GM21717 (cell line): ENCODE results near the gene LGALS3BP.
"Not testable (repeated sequence)": the region's sequence is repeated elsewhere in the genome, so short reads cannot be mapped to it uniquely, and the experiment has no call there.

Source experiments
- ATAC-seq: cut with Tn5 transposase; IDR thresholded peaks from one replicate; pipeline ENCODE4 v1.9.1; 2021; ENCODE audit warnings: mild to moderate bottlenecking, moderate library complexity; ENCODE audit not compliant: unreplicated experiment

The LGALS3BP gene

GRCh38 chr17:78979780-78980623, at the start of gene LGALS3BP:
Gene LGALS3BP, minus strand, starts transcription at chr17:78979923. Its CDS starts 2,732 bp downstream, at chr17:78977191.
- no peak for ATAC-seq

DNA sequence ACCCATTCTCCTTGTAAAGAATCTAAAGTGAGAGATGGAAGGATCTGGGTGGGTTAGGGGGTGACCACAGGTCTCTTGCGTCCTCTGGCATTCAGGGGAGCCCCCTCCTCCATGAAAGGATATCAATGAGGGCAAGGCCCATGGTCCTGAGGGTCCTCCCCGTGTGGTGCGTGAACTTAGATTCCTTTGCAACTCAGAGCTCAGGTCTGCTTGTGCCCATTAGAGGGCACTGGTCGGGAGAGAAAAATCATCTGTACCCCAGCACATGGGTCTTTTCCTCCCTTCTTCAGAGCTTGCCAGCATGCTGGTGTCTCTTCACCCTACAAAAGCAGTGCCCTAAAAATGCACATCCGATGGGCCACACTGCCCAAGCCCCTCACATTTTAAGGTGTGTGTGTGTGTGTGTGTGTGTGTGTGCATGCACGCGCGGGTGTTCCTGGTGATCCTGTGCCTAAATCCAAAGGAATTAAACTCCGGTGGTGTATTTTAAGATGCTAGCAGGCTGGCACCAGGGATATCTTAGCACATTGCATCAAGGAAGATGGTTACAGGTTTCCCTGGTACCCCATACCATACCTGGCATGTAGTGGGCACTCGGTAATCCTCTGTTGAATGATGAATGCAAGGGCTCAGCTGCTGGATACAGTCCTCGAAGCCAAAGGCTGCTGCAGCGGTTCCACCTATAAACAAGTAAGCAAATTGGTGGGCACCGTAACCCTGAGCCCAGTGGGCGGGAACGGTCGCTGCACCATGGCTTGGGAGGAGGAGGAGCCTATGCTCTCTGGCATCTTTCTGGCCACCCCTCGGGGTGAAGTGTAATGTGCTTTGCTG, 49.0 kb upstream of the LGALS3BP start:
- no peak for ATAC-seq

DNA sequence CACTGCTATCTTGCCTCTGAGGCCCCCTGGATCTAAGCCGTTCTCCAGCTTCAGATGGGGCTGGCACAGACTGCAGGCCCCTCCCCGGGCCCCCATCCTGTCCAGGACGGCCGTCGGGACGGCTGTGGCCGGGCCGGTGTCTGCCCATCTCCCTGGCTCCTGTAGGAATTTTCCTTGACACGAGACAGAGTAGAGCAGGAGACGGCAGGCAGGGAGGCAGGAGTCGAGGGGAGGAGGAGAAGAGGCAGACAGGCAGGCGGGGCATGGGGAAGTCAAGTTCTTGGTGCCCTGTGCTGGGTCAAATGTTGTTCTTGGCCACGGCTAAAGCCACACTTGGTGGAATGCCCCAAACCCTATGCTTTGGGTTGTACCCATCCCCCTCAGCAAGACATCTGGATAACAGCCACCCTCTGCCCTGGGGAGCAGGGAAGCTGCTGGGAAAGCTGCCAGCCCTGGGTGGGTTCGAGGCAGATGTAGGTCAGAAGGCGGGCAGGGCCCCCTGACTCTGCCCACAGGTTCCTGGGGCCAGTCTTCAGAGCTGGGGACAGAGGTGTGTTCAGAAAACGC, 48.3 kb upstream of the LGALS3BP start:
- no peak for ATAC-seq

GRCh38 chr17:79027274-79027924, 47.7 kb upstream of the LGALS3BP start:
- ATAC-seq = no peak

DNA sequence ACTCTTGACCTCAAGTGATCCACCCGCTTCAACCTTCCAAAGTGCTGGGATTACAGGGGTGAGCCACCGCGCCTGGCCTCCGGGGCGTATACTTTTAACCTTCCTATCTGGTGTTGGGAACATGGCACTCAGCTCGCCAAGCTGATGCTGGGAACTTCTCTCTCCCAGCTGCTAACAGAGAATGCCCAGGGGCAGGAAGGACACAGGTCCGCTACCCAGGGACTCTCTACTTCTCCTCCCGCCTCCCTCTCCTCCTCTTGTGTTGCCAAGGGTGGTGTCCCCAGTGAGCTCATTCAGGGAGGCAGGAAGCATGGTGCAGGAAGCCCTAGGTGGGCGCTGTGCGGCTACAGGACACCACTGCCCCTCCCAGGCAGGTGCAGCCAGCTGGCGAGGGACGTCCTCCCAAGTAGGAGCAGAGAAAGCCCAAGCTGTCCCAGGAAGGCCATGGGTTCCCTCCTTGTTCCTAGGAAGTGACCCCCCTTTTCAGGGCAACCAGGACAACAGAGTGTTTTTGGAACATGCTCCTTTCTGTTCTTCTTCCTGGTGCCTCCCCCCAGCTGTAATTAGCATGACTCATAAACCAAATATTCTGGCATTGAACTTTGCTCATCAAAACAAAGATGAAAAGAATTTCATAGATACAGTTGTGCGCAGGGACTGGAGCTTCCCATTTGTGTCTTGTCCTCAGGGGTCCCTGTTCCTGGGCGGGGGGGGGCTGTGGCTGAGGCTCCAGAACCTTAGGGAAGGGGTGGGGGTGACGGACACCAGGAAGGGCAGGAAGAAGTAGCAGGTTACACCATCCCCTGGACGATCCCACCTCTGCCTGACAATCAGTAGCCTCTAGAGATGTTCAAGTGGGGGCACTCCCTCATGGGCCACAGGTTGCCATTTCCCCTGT, 46.9 kb upstream of the LGALS3BP start:
- no peak for ATAC-seq

GRCh38 chr17:79024901-79025737, 45.4 kb upstream of the LGALS3BP start:
- ATAC-seq = no peak

DNA sequence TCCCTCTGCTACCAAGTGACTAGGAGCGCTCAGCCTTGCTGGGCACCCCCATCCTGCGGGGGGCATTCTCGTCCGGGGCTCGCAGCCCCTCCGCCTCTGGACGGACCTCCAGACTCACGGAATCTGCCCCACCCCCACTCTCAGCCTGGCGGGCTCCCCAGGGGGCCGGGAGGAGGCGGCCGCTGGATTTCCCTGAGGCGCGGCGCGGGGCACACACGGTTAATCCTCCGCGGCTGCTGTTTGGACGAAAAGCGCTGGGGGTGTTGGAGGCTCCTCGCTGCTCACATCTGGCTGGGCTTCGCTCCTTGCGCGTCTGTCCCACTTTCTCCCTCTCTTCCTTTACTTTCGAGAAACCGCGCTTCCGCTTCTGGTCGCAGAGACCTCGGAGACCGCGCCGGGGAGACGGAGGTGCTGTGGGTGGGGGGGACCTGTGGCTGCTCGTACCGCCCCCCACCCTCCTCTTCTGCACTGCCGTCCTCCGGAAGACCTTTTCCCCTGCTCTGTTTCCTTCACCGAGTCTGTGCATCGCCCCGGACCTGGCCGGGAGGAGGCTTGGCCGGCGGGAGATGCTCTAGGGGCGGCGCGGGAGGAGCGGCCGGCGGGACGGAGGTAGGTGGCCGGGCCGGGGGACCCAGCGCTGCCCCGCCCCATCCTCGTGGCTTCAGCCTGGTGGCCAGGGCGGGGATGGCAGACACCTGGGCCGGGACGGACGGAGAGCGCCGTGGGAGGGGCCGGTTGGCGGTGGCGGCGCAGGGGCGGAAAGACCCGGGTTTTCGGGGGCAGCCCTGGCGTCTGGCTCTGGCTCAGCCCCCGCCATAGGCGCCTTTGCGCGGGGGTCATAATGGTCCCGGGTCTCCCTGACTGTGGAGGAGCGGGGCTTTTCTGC, 44.4 kb upstream of the LGALS3BP start, which contains the start of gene C1QTNF1:
C1QTNF1 (plus strand) TSS at position 284 of the 886 bp plus-strand sequence. CDS start 19,800 bp downstream, outside the sequence.
- no peak for ATAC-seq

DNA sequence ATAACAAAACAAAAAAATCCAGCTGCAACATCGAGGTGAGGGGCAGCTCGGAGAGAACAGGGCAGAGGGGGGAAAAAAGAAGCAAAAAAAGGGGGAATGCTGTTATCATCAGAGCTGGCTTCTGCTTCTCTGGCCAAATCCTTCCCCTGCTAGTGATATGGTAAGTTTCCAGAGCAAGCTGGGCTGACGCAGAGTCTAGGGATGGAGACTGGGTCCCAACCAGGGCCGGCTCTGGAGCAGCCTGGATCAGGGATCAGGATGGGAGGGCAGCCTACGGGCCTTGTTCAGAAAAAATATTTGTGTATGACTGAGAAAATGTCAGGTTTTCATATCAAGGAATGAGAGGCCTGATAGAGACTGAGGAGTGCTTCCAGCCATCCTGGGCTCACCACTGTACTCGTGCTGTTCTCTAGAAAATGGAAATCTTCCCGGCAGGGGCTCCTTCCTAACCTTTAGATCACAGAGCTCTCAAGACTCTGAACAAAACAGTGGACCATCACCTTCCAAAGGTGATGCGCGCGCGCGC, 43.5 kb upstream of the LGALS3BP start:
- ATAC-seq = no peak

DNA sequence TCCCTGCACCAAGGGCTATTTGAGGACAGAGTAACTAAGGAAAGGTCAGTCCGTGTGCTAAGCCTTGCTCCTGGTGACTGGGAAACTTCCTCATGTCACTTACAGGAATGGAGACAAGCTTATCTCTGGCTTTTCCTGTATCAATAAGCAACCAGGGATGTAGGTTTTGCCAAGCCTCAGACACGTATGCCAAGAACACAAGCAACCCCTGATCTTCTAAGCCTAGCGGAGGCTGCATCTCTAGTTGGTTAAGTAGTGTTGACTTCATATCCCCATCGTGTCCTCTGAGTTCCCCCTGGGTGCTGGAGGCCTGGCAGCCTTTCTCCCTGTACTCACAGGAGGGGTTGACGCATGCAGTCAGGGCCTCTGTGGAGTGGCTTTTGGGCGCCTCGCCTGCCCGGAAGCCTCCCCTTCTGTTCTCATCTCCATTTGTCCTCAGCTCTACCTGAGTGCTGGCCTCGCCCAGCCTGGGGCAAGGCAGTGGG, 42.8 kb upstream of the LGALS3BP start:
- no peak for ATAC-seq

GRCh38 chr17:79021929-79022328, 42.2 kb upstream of the LGALS3BP start:
- not testable (repeated sequence) for ATAC-seq

DNA sequence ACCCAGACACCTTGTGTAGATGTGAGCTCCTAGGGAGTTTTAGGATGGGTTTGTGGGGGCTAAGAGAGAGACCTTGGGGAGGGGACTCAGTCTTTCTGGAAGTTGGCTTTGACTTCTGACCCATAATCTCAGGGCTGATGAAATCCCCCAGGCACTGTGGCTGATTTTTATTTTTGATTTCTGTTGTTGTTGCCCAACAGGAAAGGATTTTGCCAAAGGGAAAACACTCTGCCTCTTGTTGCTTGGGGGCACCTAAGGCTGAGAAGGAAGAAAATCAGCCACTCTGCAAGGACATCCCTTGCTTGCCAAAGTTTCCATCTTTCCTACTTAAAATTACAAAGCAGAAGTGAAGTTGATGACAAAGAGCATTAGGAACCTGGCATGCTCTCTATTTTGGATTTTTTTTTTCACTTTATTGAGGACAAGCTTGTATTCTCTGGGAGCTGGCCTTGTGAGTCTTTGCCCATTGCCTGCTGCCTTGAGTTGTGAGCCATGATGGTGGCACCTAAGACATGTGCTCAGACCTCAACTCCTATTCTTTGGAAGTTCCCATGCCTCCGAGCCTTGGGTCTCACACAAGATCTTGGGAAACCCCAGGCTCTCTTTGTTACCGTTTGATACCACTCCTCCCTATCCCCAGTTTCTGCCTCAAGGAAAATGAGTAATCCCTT, 41.0 kb upstream of the LGALS3BP start:
- ATAC-seq = no peak

- no peak for ATAC-seq
These were observed 40.2 kb upstream of the LGALS3BP start for GRCh38 chr17:79019632-79020584.

- no peak for ATAC-seq
These were observed 39.5 kb upstream of the LGALS3BP start for GRCh38 chr17:79019261-79019631.

DNA sequence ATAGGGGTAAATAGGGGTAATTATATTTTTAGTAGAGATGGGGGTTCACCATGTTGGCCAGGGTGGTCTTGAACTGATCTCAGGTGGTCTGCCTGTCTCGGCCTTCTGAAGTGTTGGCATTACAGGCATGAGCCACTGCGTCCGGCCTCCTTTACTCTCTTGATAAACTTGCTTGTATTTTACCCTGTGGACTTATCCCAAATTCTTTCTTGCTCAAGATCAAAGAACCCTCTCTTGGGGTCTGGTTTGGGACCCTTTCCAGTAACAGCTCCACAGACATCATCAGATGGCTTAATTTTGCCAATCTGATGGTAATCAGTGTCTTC, 38.6 kb upstream of the LGALS3BP start:
- ATAC-seq = no peak

GRCh38 chr17:79017546-79018369, 38.0 kb upstream of the LGALS3BP start:
- ATAC-seq = no peak
